ENCODE measurements around the gene NLRP1.
A peak's percentile ranks its signal among the peaks of the same experiment; 100 is the strongest.
"Not testable (repeated sequence)": the region's sequence is repeated elsewhere in the genome, so short reads cannot be mapped to it uniquely, and the experiment has no call there.

Gene NLRP1

GRCh38 chr17:5585836-5586521 lies 1.7 kb upstream of the NLRP1 start:
- DNase-seq = peak; percentile 27 to 72 (median 67)

GRCh38 chr17:5585287-5585794 lies 1.0 kb upstream of the NLRP1 start:
- DNase-seq = no peak

GRCh38 chr17:5583426-5584382 lies 605 bp downstream of the NLRP1 start:
- DNase-seq = no peak

GRCh38 chr17:5582209-5583185 lies 1.8 kb downstream of the NLRP1 start:
- DNase-seq = no peak

GRCh38 chr17:5581655-5582054 lies 2.7 kb downstream of the NLRP1 start:
- DNase-seq = no peak

GRCh38 chr17:5580969-5581368 lies 3.3 kb downstream of the NLRP1 start:
- DNase-seq = no peak

GRCh38 chr17:5580367-5580766 lies 3.9 kb downstream of the NLRP1 start:
- no peak for DNase-seq

GRCh38 chr17:5578768-5579167 lies 5.5 kb downstream of the NLRP1 start:
- not testable (repeated sequence) for DNase-seq

- DNase-seq = not testable (repeated sequence)
These were observed 11.3 kb downstream of the NLRP1 start for GRCh38 chr17:5573017-5573416.

GRCh38 chr17:5571281-5571680 lies 13.0 kb downstream of the NLRP1 start:
- DNase-seq = no peak

GRCh38 chr17:5565808-5566207 lies 18.5 kb downstream of the NLRP1 start:
- DNase-seq = no peak

GRCh38 chr17:5563456-5563855 lies 20.9 kb downstream of the NLRP1 start:
- DNase-seq = no peak

GRCh38 chr17:5562661-5563360 lies 21.5 kb downstream of the NLRP1 start:
- DNase-seq = no peak

- DNase-seq = no peak
These were observed 22.4 kb downstream of the NLRP1 start for GRCh38 chr17:5561736-5562571.

GRCh38 chr17:5560361-5560988 lies 23.8 kb downstream of the NLRP1 start:
- DNase-seq = no peak

- no peak for DNase-seq
These were observed 25.2 kb downstream of the NLRP1 start for GRCh38 chr17:5558815-5559785.

- DNase-seq = no peak
These were observed 26.3 kb downstream of the NLRP1 start for GRCh38 chr17:5557990-5558389.

GRCh38 chr17:5557485-5557884 lies 26.8 kb downstream of the NLRP1 start:
- DNase-seq = no peak

GRCh38 chr17:5555254-5555653 lies 29.1 kb downstream of the NLRP1 start:
- DNase-seq = no peak

Measured in NCI-H1417 (cell line).